GM23248 (cell line): ENCODE measurements around the gene PNMT. TPM values are rescaled to one million over a fixed set of nuclear protein-coding genes. Genes with fewer than 3 reads are reported as not detected.
A peak's percentile ranks its signal among the peaks of the same experiment; 100 is the strongest.
"Not testable (repeated sequence)": the region's sequence is repeated elsewhere in the genome, so short reads cannot be mapped to it uniquely, and the experiment has no call there.

Source experiments
- DNase-seq: peaks from one replicate; pipeline ENCODE4 v3.0.0-alpha.2; 2015
- H2AFZ ChIP-seq: fragments of 200-600 bp; sonication (generic); 2 replicates; pipeline ENCODE4 v1.6.1; 2016; ENCODE audit warnings: antibody characterized with exemption
- H3F3A ChIP-seq: fragments of 200-600 bp; sonication (generic); 2 replicates; pipeline ENCODE4 v1.6.1; 2016; ENCODE audit warnings: mild to moderate bottlenecking, antibody characterized with exemption, mixed run types; ENCODE audit not compliant: insufficient read depth
- H3K27ac ChIP-seq: fragments of 200-600 bp; sonication (generic); 2 replicates; pipeline ENCODE4 v1.5.1; 2016; ENCODE audit warnings: mild to moderate bottlenecking
- H3K27me3 ChIP-seq: fragments of 200-600 bp; sonication (generic); replicated peaks from 2 replicates; pipeline ENCODE4 v1.6.1; 2016; ENCODE audit warnings: mild to moderate bottlenecking; ENCODE audit not compliant: insufficient read depth
- H3K36me3 ChIP-seq: fragments of 200-600 bp; sonication (generic); 2 replicates; pipeline ENCODE4 v1.6.1; 2016; ENCODE audit warnings: low read depth, mild to moderate bottlenecking
- H3K4me1 ChIP-seq: fragments of 200-600 bp; sonication (generic); 2 replicates; pipeline ENCODE4 v1.6.1; 2016; ENCODE audit warnings: mild to moderate bottlenecking; ENCODE audit not compliant: insufficient read depth
- H3K4me2 ChIP-seq: fragments of 200-600 bp; sonication (generic); one replicate; pipeline ENCODE4 v1.6.1; 2016; ENCODE audit warnings: mild to moderate bottlenecking; ENCODE audit not compliant: unreplicated experiment
- H3K4me3 ChIP-seq: fragments of 200-600 bp; sonication (generic); 2 replicates; pipeline ENCODE4 v1.5.1; 2016; ENCODE audit warnings: mild to moderate bottlenecking
- H3K79me2 ChIP-seq: fragments of 200-600 bp; sonication (generic); 2 replicates; pipeline ENCODE4 v1.6.1; 2016; ENCODE audit warnings: mild to moderate bottlenecking; ENCODE audit not compliant: insufficient read depth
- H3K9ac ChIP-seq: fragments of 200-600 bp; sonication (generic); 2 replicates; pipeline ENCODE4 v1.6.1; 2016; ENCODE audit warnings: mild to moderate bottlenecking
- H3K9me2 ChIP-seq: fragments of 200-600 bp; sonication (generic); 2 replicates; pipeline ENCODE4 v1.6.1; 2016; ENCODE audit warnings: mixed run types, mild to moderate bottlenecking, moderate library complexity; ENCODE audit not compliant: insufficient read depth
- H3K9me3 ChIP-seq: fragments of 200-600 bp; sonication (generic); one replicate; pipeline ENCODE4 v1.6.1; 2017; ENCODE audit warnings: low read depth
- H4K20me1 ChIP-seq: fragments of 200-600 bp; sonication (generic); 2 replicates; pipeline ENCODE4 v1.6.0; 2016; ENCODE audit not compliant: insufficient read depth
- EZH2 ChIP-seq: fragments of 200-600 bp; sonication (generic); IDR thresholded peaks from 2 replicates; pipeline ENCODE4 v1.6.1; 2018; ENCODE audit warnings: antibody characterized with exemption, mild to moderate bottlenecking; ENCODE audit not compliant: insufficient read depth, poor library complexity, severe bottlenecking
- EZH2phosphoT487 ChIP-seq: fragments of 200-600 bp; sonication (generic); IDR thresholded peaks from 2 replicates; pipeline ENCODE4 v1.6.1; 2018; ENCODE audit warnings: antibody characterized with exemption, moderate library complexity, mild to moderate bottlenecking, low read depth; ENCODE audit not compliant: insufficient read depth
- WGBS, 2 experiments: methylation state at CpG; one replicate each; pipeline ENCODE4 v1.1.6; 2015 to 2017; ENCODE audit warnings: low lambda C conversion rate in 2 of 2, low coverage in 1 of 2; ENCODE audit errors: missing lambda C conversion rate in 2 of 2; 5-methylcytosine and 5-hydroxymethylcytosine counted together
- in situ Hi-C: fragments of 300-500 bp; cut with MboI; formaldehyde crosslinking; loops from 2 replicates; pipeline ENCODE4 v1.15.0; 2020
- polyA plus RNA-seq: library from polyadenylated mRNA; unstranded; fragments of >200 nt; fragmentation: Nextera tagmentation; extraction: Ambion mirVana; gene quantifications from 2 replicates; pipeline ENCODE4 v1.2.1, GENCODE V29; 2016
- total RNA-seq: library from RNA; depleted of rRNA; stranded (reverse); fragments of >200 nt; shearing (Covaris generic); gene quantifications from 2 replicates; pipeline ENCODE4 v1.2.3, GENCODE V29; 2014

The PNMT gene
- total and polyA plus RNA-seq, 2 experiments from 2014 or later, result not detected

- Histone ChIP-seq H3K27ac (no peak overlapping the region), H3F3A (no peaks in the 10 kb centered on the region), H3K4me2 (no peak overlapping the region), H3K9ac (no peak overlapping the region), H3K27me3 (no peaks in the 10 kb centered on the region), H2AFZ (no peak overlapping the region), H3K36me3 (no peaks in the 10 kb centered on the region), H3K9me2 (no peaks in the 10 kb centered on the region), H4K20me1 (no peaks in the 10 kb centered on the region), H3K79me2 (peaks cover 8% of the 10 kb centered on the region; the same call in 1 of the 2 replicates), H3K9me3 (no peaks in the 10 kb centered on the region), H3K4me1 (peaks cover 4% of the 10 kb centered on the region; the same call in 1 of the 2 replicates), H3K4me3 (no peak overlapping the region)
- no peak for TF ChIP-seq EZH2
- no peak for TF ChIP-seq EZH2phosphoT487
- no peak for DNase-seq
- 81 to 90% methylated on average over 5 of the region's 5 CpGs for WGBS, 2 experiments
- in situ Hi-C loops, result no loop called here
Measured at GRCh38 chr17:39694593-39694992, 26.3 kb downstream of the PNMT start.

- in situ Hi-C loops, result no loop called here
- Histone ChIP-seq H3K27ac (no peak overlapping the region), H3K9me2 (no peaks in the 10 kb centered on the region), H2AFZ (no peak overlapping the region), H3K4me2 (no peak overlapping the region), H3K27me3 (no peaks in the 10 kb centered on the region), H3K4me3 (no peak overlapping the region), H3K9me3 (no peaks in the 10 kb centered on the region), H3F3A (no peaks in the 10 kb centered on the region), H3K9ac (no peak overlapping the region), H3K4me1 (peaks cover 4% of the 10 kb centered on the region; the same call in 1 of the 2 replicates), H3K36me3 (no peaks in the 10 kb centered on the region), H4K20me1 (no peaks in the 10 kb centered on the region), H3K79me2 (peaks cover 13% of the 10 kb centered on the region)
- DNase-seq, result no peak
- 75 to 79% methylated on average over 2 of the region's 2 CpGs for WGBS, 2 experiments
- no peak for TF ChIP-seq EZH2
- TF ChIP-seq EZH2phosphoT487, result no peak
Measured at GRCh38 chr17:39695089-39695474, 26.8 kb downstream of the PNMT start.

- H3K27ac ChIP-seq, result no peak overlapping the region
- H3K4me1 ChIP-seq, result peaks cover 11% of the 10 kb centered on the region
- H3K9me2 ChIP-seq, result no peaks in the 10 kb centered on the region
- no peaks in the 10 kb centered on the region for H4K20me1 ChIP-seq
- in situ Hi-C loops, result no loop called here
- no peak overlapping the region for H2AFZ ChIP-seq
- H3K4me3 ChIP-seq, result no peak overlapping the region
- 72 to 81% methylated on average over 6 of the region's 6 CpGs for WGBS, 2 experiments
- DNase-seq, result no peak
- no peak overlapping the region for H3K4me2 ChIP-seq
- TF ChIP-seq EZH2phosphoT487, result no peak
- TF ChIP-seq EZH2, result no peak
- H3K36me3 ChIP-seq, result no peaks in the 10 kb centered on the region
- H3F3A ChIP-seq, result no peaks in the 10 kb centered on the region
- H3K9ac ChIP-seq, result no peak overlapping the region
- H3K27me3 ChIP-seq, result no peaks in the 10 kb centered on the region
- no peaks in the 10 kb centered on the region for H3K9me3 ChIP-seq
- H3K79me2 ChIP-seq, result peaks cover 29% of the 10 kb centered on the region
Measured at GRCh38 chr17:39696731-39697130, 28.5 kb downstream of the PNMT start.

- no peaks in the 10 kb centered on the region for H3K27me3 ChIP-seq
- TF ChIP-seq EZH2 (no peak), EZH2phosphoT487 (no peak)
- no peak overlapping the region for H2AFZ ChIP-seq
- no peak overlapping the region for H3K4me2 ChIP-seq
- H3K36me3 ChIP-seq, result no peaks in the 10 kb centered on the region
- peaks cover 40% of the 10 kb centered on the region for H3K79me2 ChIP-seq
- H3K27ac ChIP-seq, result no peak overlapping the region
- H3K9me2 ChIP-seq, result no peaks in the 10 kb centered on the region
- H3F3A ChIP-seq, result no peaks in the 10 kb centered on the region
- no peaks in the 10 kb centered on the region for H4K20me1 ChIP-seq
- H3K4me3 ChIP-seq, result no peak overlapping the region
- no peaks in the 10 kb centered on the region for H3K9me3 ChIP-seq
- in situ Hi-C loops, result no loop called here
- whole genome bisulfite sequencing, 2 experiments, result 81 to 83% methylated on average over 5 of the region's 5 CpGs
- no peak for DNase-seq
- peaks cover 11% of the 10 kb centered on the region for H3K4me1 ChIP-seq
- H3K9ac ChIP-seq, result no peak overlapping the region
Measured at GRCh38 chr17:39697961-39698360, 29.7 kb downstream of the PNMT start.

GRCh38 chr17:39699157-39699817 is 31.0 kb downstream of the PNMT start:
- H3K9ac ChIP-seq, result peak overlapping the region; percentile 85
- H3K4me2 ChIP-seq, result peak overlapping the region; percentile 98
- H3K79me2 ChIP-seq, result peaks cover 53% of the 10 kb centered on the region
- H4K20me1 ChIP-seq, H3F3A ChIP-seq, H3K27me3 ChIP-seq, H3K9me3 ChIP-seq, H3K9me2 ChIP-seq, H3K36me3 ChIP-seq, in situ Hi-C loops, DNase-seq: not testable (repeated sequence)
- peak overlapping the region; percentile 81 for H3K4me3 ChIP-seq
- peak overlapping the region; percentile 97 for H2AFZ ChIP-seq
- H3K4me1 ChIP-seq, result peaks cover 11% of the 10 kb centered on the region
- WGBS, 2 experiments, result 45 to 46% methylated on average over 11 of the region's 11 CpGs
- peak overlapping the region; percentile 28; the same call in 1 of the 2 replicates for H3K27ac ChIP-seq
